Measurements from ENCODE around the gene CTSO. TPM values are rescaled to one million over a fixed set of nuclear protein-coding genes. Genes with fewer than 3 reads are reported as not detected.

The CTSO gene
- total RNA-seq, 1 experiment from 2014 or later = 0.81 TPM

GRCh38 chr4:155959417-155959816 lies 5.8 kb upstream of the CTSO start:
- Histone ChIP-seq H4K20me1 (ENCODE audit: control insufficient read depth, insufficient read depth, insufficient read length) (no peaks in the 10 kb centered on the region), H3K4me2 (ENCODE audit: insufficient read depth, insufficient read length, low read length) (no peak overlapping the region), H3K18ac (ENCODE audit: insufficient read length, low read depth, low read length) (no peak overlapping the region), H2BK15ac (ENCODE audit: low read depth, low read length) (no peak overlapping the region), H3K27ac (ENCODE audit: insufficient read length, low read depth, low read length) (no peak overlapping the region), H4K8ac (replicated peaks; ENCODE audit: insufficient read length, low read depth, low read length) (no peak overlapping the region), H2BK120ac (ENCODE audit: low read depth, low read length, poor library complexity, severe bottlenecking) (no peak overlapping the region), H3T11ph (ENCODE audit: low read length) (no peak overlapping the region), H3K56ac (ENCODE audit: insufficient read length, low read depth, low read length) (no peak overlapping the region), H3K9me3 (ENCODE audit: control insufficient read depth, low read depth, low read length) (no peaks in the 10 kb centered on the region), H2AK5ac (ENCODE audit: insufficient read length, low read length) (no peak overlapping the region), H4K91ac (ENCODE audit: insufficient read length, low read depth, low read length) (no peak overlapping the region), H4K5ac (ENCODE audit: insufficient read length, low read depth, low read length) (no peak overlapping the region), H3K4ac (ENCODE audit: low read depth, low read length) (no peak overlapping the region), H3K9ac (ENCODE audit: extremely low read depth, insufficient read length, low read length) (no peak overlapping the region), H2AFZ (ENCODE audit: low read length) (no peak overlapping the region), H2BK12ac (ENCODE audit: insufficient read length, low read depth, low read length) (no peak overlapping the region), H2BK20ac (ENCODE audit: low read depth, low read length, poor library complexity, severe bottlenecking) (no peak overlapping the region), H3K23ac (ENCODE audit: insufficient read length, low read depth, low read length) (no peak overlapping the region), H3K79me2 (ENCODE audit: insufficient read depth, low read length) (no peaks in the 10 kb centered on the region), H3K14ac (ENCODE audit: insufficient read depth, low read length) (no peak overlapping the region), H3K4me1 (ENCODE audit: insufficient read depth, low read length) (no peaks in the 10 kb centered on the region; the same call in 1 of the 2 replicates), H3K79me1 (ENCODE audit: insufficient read depth, low read depth, low read length, poor library complexity, severe bottlenecking) (no peaks in the 10 kb centered on the region), H2BK5ac (ENCODE audit: insufficient read length, low read length) (no peak overlapping the region), H3K27me3 (ENCODE audit: insufficient read depth, low read length) (no peaks in the 10 kb centered on the region), H3K23me2 (ENCODE audit: insufficient read length, low read depth, low read length, poor library complexity, severe bottlenecking) (no peaks in the 10 kb centered on the region)
- Mint-ChIP-seq H3K4me1 (peaks cover 2 to 3% of the 10 kb centered on the region in 2 experiments; a peak in 2 of 4 replicates), H3K27me3 (ENCODE audit: low read depth) (no peaks in the 10 kb centered on the region), H3K36me3 (ENCODE audit: insufficient read depth in 1 of 3, low read depth in 3 of 3) (no peaks in the 10 kb centered on the region), H3K27ac (no peak overlapping the region), H3K9me3 (no peaks in the 10 kb centered on the region), H3K4me3 (no peak overlapping the region)
- WGBS (ENCODE audit: extremely low coverage, insufficient read length, low lambda C conversion rate) = no CpG with 5 or more reads among the region's 4 CpGs
- no peak for TF ChIP-seq CTCF (conservative IDR thresholded peaks at IDR 0.05)
- DNase-seq = no peak

All from H9 (cell line).